Renal cortex interstitium (tissue), 11 donors: ENCODE results near the gene KIF26B. TPM values are rescaled to one million over a fixed set of nuclear protein-coding genes. Genes with fewer than 3 reads are reported as not detected.

Source experiments
- DNase-seq, 11 donors: peaks; one replicate each; pipeline ENCODE4 v3.0.0-alpha.2; 2013; ENCODE audit warnings: low read depth in 9 of 11, low spot score in 4 of 11; ENCODE audit errors: extremely low read depth in 1 of 11
- polyA plus RNA-seq, 3 donors: library from polyadenylated mRNA; unstranded; fragments of 120-200 nt; gene quantifications; one replicate each; pipeline ENCODE4 v1.2.1, GENCODE V29; 2013; ENCODE audit not compliant: insufficient read length in 3 of 3

KIF26B gene
- polyA plus RNA-seq, 3 donors: 33.4 to 39.4 (median 38.3) TPM

DNA sequence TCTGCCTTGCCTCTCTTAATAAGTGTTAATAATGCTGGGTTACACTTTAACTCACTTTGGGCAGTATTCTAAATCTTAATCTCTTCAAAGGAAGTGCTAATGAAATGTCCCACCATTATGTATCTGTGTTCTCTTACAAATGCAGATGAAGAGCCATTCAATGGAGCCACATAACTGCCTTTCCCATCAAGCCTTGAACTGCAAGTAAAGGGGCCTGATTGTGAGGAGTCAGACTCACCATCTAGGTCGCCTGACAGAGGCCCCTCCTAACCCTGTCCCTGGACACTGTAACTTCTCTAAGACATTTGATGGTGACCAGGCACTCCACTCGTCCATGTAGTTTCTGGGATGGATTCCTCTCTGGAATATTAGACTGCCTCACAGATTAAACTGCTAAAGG, 329.4 kb downstream of the KIF26B start:
- no peak for DNase-seq

DNA sequence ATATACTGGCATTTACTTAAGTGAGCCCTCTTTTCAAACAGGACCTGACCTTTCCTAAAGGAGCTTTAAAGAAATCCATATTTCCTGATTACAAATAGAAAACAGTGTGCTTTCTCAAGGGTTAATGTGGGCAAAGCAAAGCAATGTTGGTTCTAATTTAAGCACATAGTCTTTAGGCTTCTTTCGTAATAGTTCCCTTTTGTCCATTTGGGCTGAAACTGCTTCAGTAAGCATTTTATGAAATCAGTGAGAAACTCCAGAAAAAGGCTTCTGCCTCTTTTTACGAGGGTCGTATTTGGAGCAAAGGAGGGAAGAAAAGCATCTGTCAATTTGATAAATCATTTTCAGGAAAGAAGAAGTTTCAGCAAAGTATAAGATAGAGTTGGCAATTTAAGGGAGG, 331.2 kb downstream of the KIF26B start:
- no peak for DNase-seq

DNA sequence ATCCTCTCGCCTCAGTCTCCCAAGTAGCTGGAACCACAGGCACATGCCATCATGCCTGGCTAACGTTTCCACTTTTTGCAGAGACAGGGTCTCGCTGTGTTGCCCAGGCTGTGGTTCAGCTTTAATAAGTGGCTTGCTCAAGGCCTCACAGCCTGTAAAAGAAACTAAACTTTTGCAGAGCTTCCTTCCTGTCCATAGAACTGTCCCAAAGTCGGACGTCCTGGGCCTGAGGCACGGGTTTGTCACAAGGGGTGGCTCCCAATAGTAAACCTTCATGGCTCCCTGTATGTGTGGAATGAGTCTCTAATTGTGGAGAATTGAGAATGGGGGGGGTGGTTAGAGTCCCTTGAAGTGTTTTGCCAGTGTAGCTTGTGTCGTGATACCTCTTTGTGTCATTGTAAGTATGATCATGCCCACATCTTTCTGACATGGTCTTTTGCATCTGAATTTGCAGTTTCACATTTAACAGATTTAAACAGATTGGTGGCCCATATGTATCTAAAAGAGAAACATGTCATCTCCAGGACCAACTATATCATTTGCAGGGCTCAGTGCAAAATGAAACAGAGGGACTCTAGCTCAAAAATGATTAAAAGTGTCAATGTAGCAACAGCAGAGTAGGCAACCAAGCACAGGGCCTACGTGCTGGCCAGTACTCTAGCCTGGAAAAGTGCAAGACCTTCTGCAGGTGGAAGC, 332.1 kb downstream of the KIF26B start:
- no peak for DNase-seq

DNA sequence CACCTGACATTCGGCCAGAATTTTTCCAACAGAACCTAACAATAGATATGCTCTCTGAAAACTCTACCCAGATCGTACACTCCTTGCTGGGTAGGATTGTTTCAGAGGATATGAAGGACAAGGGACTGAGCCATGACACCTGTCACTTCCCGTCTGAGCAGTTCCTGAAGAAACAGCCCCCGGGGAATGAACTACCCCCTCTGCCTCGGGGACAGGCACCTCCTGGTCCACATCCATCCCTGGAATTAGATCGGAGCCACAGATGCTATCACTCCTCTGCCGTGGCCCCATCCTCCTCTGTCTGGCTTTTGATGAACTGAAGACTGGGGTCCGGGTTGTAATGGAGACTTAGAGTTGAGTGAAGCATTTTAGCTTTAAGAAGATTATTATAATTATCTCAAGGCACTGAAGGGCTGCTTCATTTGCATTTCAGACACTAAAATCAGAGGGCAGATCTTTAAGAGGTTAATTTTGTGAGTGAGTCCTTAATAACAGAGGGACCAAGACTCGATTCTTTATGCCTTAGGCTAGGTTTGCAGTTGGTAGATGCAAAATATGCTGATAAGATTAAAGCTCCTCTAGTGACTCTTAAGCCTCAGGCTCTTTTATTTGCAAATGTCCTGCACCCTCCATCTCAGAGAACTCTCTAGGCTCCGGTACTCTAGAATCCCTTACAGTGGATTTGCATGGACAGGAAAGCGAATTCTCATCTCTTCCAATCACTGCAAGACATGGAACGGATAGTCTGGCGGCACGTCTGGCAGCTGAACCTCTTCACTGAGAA, 333.8 kb downstream of the KIF26B start:
- DNase-seq: no peak

DNA sequence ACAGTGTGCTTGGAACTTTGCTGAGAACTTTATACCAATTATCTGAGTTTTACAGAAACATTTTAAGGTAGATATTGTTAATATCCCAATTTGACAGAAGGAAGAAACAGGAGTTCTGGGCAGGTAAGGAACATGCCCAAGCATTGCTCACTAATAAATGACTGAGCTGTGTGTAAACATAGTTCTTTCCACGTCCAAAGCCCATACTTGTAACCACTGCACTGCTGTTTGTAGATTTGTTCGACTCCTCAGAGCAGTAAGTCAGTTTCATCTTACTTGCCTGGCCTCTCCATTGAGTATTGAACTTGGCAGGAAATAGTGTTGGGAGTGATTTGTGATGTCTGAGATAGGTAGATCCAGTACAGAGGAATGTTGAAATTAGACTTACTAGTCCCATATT, 335.1 kb downstream of the KIF26B start:
- DNase-seq: no peak

DNA sequence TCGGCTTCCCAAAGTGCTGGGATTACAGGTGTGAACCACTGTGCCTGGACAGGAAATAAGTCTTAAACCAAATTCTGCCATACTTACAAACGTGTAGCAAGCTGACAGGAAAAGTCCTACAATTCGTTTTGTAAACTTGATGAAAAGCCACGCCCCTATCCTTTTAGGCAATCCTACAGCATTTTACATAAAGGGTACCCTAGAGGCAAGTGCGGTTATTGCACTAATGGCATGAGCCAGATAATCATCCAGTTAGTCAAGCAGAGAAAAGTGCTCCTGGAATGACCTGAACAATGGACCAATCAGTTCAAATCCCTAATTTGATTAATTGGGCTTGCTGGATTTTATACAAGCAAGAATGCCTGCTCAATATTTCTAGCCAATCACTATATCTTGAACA, 338.2 kb downstream of the KIF26B start:
- no peak for DNase-seq

DNA sequence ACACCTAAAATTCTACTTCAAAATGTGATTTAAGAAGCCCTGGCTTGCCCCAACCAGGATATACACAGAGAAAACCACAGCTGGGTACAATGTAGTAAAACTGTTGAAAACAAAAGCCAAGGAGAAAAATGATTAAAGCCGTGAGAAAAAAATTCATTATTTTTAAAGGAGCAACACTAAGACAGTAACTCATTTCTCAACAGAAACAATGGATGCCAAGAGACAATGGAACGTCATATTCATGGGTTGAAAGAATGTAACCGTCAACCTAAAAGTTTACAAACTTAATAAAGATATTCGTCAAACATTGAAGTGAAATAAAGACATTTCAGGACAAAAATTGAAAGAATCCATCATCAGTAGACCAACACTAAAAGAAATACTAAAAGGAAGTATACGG, 340.9 kb downstream of the KIF26B start:
- DNase-seq: no peak

DNA sequence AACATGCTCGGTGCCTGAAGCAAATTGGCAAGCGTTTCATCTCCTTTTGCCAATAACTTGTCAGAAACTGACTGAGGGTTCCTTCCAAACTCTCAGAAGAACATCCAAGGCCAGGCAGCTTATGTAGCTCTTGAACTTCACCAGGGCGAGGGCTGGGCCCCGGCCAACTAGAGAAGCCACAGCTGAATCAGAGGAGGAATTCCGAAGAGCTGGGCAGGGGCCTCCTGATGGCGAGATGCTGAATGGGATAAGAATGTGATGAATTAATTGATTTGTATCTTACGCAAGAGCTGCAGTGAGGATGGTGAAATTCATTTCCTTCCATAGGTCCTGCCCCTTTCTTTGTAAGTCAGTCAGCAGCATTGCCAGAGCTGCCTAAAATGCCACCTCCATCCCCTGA, 345.8 kb downstream of the KIF26B start:
- DNase-seq: no peak

DNA sequence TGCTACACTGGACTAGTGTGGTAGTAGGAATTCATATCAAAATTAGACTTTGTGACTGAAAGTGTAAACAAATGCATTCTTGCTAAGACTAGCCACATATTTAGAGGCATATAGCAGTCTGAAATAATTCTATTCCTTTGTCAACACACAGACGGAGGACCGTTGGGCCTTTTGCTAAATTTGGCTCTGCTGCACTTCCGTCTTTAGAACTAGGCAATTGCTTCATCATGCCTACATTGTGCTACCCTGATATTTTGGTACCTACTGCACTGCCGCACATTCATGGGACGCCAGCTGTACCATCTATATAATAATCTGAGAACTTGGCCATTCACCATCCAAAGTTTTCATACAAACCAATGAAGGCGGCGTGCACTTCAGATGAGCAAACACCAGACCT, 346.8 kb downstream of the KIF26B start:
- no peak for DNase-seq

DNA sequence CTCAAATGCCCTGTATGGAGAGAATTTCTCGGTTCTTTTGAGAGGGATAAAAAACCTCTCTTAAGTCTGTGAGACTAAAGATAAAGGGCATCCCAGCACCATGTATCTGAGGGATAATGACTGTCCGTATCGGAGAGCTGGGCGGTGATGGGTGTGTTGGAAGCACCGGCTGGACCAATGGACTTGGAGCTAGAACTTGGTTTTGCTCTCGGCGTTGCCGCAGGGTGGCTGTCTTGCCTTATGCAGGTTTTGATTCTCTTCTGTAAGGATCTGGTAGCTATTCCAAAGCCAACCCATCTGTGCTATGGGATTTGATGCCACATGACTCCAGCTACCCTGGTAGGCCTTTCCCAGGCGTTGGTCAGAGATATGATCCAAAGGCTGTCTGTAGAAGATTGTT, 348.8 kb downstream of the KIF26B start:
- DNase-seq: no peak

DNA sequence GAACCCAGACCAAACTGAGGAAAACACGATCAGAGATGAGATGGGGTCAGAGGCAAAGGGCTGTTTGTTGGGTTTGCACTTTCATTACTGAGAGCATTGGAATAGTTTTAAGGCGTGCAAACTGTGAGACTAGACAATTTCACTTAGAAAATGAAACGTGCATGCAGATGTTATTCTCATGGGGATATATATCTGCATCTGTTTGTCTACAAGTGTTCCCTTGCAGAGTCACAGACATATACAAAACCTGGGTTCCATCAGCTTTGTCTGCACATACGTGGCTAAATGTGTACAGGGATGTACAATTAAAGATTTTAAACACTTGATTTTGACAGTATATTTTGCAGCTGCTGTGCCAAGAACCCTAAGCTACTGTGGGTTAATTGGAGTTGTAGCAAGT, 355.4 kb downstream of the KIF26B start:
- DNase-seq: no peak

DNA sequence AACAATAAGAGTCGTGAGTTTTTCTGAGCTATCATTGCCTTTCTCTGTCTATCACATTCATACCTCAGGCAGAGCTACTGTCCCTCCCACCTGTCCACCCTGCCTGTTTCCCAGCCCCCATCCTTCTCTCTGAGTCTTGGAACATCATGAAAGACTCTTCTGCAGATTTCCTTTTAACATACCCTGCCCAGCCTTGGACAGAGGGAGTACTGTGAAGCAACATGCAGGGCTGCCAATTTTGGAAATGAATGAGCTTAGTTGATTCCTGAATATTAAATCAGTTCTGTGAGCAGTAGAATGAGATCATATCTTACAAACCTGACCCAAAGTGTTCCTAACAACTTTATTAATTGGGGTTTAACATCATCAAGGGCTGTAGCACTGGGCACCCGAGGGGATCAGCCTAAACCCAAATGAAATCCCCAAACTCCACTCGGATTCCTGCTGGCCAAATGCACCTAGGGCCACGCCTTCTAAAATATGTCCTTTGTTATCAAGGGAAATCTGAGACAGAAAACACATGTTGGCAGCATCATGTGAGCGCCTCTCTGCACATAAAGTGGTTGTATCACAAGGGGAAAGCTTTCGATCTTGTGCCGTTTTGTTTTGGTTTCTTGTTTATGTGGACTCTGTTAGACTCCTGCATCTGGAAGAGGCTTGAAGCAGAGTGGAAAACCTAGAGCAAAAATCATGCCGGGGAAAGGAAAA, 357.6 kb downstream of the KIF26B start:
- no peak for DNase-seq

DNA sequence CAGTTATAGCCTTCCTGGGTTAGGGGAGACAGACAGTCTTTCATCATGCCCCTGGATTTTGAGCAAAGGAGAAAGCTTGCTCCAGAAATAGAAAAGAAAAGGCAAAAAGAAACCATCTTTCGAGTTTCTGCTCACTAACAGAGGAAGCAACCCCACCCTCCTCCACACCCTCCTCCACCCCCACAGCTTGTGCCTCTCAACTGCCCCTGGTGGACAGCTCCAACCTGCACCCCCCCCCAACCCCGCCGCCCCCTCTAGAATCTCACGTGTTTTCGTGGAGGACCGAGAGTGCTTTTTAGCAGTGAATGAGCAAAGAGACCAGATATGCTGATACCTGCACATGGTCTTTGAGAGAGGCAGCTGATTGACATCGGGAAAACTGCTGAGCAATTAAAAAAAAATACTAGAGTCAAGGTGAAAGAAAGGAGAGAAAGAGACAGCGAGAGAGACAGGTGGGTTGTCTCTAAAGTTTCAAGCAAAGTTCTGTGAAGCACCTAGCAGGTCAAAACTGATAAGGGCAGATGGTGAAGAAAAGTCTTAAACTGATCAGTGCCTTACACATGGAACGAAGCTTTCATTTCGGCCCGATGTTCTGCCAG, 358.3 kb downstream of the KIF26B start:
- DNase-seq: peak in 2 of 11 donors; percentile 10 to 18

DNA sequence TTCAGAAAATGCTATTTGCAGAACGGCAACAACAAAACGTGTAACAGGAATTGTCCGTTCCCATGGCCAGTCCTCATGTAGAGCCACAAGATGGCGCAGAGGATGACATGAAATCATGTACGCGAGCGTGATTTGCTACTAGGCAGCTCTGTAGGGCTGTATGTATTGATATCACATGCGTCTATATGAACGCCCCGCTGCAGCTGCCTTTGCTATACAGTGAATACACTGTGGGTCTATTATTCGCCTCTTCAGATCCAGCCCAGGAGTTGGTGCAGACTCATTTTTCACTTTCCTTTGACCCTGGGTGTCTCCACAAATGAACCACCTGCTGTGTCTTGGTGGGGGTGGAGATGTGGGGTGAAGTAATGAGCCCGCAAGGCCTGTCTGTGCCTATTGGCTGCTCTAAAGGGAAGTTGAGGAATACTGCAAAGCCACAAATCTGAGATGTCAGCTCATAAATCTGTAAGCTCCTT, 361.5 kb downstream of the KIF26B start:
- DNase-seq: no peak

DNA sequence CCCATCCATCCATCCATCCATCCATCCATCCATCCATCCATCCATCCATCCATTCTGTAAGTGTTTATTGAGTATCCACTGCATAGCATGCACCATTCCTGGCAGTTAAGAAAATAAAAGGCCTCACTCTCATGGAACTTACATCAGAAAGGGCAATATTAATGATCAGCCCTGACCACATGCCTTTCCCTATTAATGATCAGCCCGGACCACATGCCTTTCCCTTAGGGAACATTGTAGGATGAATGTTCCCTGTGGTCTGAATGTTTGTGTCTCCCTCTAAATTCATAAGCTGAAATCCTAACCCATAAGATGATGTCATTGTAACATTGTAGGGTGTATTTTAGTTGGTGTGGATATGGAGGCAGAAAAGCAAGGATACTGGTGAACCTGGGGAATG, 365.8 kb downstream of the KIF26B start:
- DNase-seq: no peak

DNA sequence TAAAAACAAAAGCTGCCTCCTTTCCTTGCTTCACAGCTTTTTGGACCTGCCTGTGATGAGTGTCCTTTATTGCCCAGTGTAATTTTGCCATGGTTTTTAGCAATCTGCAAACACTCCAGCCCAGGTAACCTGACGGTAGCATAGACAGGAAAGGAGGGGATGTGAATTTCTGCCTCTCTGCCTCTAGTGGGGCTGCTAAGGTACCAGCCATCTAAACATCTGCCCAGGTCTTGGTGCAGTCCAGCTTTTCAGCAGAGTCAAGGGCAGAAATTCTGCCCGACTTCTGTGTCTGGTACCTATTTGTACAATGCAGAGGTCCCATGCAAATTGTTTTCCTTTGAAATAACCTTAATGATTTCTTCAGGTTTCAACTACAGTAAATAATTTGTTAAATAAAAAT, 371.4 kb downstream of the KIF26B start:
- no peak for DNase-seq

DNA sequence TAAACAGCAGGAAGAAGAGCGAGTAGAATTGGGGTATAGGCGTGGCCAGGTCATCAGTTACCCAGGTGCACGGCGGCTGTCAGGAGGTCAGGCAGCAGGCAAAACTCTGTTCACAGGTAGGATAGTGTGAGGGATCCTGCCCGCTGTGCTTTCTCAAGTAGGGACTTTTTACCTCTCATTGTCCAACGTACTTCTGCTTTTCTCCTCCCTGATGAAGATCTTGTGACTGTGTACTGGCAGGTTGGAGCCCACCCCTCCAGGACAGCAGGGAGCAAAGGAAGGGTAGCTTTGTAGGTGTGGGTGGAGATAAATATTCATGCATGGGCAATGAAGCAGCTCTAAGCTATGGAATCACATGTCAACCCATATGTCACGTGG, 373.5 kb downstream of the KIF26B start:
- DNase-seq: no peak

DNA sequence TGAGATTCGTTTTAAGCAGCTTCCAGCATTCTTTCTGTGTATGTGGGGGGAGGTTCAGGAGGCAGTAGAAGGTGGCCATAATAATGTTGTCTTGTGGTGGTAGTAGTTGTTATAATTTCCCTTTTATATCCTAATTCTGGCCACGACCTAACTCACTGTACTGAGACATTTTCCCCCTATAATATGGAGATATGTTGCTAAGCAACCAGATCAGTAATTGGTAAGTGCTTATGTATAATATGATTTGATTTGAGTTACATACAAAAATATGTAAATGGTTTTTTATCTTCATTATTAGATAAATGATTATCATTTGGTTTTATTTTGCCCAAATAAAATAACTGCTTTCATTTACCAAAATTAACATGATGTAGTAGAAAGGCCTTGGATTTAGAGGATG, 376.2 kb downstream of the KIF26B start:
- no peak for DNase-seq

DNA sequence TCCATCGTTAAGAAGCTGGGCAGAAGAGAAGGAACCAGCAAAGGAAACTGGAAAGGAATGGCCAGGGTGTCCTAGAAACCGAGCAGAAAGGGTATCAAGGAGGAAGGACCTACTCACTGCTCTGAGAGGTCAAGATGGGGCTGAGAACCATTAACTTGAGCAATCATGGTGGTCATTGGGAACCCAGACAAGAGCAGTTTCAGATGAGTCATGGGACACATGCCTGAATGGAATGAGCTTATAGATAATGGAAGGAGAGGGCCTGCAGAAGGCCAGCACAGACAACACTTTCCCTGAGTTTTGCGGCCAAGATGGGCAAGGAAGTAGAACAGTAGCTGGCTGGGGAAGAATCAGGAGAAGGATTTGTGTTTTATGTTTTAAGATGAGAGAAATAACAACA, 383.2 kb downstream of the KIF26B start:
- no peak for DNase-seq

DNA sequence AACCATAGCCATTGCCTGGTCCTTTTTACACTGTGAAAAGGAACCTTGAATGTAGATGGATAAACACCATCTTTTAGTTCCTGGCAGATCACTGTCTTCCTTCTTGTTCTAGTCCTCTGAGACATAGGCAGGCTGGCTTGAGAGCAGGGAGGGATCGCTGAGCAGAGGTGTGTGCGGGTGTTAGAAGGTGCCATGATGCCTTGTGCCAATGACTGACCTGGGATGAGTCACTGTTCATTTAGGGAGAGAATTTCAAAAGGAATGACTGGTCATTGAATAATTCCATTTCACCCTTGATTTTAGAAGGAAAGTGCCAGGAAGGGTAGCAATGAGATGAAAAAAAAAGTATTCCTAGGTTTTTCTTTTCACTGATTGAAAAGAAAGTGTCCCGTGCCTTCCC, 383.9 kb downstream of the KIF26B start:
- no peak for DNase-seq
